NCI-H446 (cell line): ENCODE results near the gene DPP6.
"Not testable (repeated sequence)": the region's sequence is repeated elsewhere in the genome, so short reads cannot be mapped to it uniquely, and the experiment has no call there.

Experiments used
- DNase-seq, 2 experiments: peaks; one replicate each; lab custom pipeline; 2025; lab: John Stamatoyannopoulos, UW

The DPP6 gene

DNA sequence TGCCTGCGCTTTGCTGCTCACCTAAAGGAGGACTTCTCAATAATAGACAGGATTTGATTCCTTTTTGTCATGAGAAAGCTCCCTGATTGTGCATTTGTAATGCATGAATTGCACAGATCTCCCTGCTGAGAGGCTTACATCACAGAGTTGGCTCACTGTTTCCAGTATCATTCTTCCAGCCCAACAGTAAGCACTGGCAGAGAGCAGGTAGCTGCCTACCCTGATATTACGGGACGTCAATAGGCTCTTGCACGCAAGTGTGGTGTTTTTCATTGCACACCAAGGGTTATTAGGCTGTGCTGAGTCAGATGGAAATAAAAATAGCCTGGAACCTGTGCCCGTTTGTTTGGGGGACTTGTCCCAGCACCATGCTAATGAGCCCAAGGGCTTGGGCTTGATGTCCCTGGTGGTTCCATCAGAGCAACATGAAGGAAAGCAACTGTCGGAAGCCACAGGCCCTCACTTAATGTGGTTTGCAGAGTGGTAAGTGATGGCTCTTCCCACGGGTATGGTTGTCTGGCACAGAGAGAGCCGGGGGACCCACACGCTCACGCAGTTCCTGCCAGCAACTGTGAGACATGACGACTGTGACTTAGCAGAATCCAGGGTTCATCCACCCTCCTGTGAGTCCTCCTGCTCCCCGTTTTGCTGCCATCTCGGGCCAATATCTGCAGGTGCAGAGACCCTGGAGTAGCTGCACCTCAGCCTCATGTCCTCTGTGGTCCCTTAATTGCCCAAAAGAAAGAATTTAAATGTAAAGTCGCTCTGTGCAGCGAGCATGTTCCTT, 20.4 kb downstream of the DPP6 start:
- not testable (repeated sequence) for DNase-seq

DNA sequence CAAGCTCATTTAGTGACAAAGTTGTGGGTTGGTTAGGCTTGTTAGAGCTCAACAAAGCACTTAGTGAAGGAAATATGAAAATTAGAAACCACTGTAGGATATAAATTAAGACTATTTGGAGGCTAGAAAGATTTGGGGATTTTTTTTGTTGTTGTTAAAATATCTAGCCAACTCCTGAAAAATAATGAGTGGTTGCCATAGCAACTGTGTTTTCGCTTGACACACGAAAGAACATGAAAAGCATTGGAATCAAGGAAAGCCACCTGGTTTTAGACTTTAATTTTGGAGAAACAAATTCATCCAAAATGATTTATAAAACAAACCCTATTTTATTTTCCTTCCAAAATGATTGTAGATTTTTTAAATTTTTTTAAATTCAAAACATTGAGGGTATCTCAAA, 26.3 kb downstream of the DPP6 start:
- not testable (repeated sequence) for DNase-seq

DNA sequence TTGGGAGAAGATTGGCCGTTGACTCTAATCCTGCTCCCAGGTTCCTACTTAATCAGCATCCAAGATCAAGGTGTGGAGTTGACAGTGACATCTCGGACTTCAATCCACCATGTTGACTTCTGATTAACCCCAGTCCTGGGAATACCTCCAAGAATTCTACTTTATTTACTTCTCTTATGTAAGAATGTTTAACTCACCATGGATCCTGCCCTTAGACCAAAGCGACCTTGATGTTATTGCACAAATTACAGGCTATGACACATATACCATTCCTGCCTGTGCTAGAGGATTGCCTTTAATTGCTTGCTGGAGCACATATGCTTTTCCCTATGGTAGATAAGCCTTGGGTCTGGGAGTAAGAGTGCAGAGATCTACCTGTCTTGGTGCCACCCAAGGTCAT, 28.1 kb downstream of the DPP6 start:
- not testable (repeated sequence) for DNase-seq

DNA sequence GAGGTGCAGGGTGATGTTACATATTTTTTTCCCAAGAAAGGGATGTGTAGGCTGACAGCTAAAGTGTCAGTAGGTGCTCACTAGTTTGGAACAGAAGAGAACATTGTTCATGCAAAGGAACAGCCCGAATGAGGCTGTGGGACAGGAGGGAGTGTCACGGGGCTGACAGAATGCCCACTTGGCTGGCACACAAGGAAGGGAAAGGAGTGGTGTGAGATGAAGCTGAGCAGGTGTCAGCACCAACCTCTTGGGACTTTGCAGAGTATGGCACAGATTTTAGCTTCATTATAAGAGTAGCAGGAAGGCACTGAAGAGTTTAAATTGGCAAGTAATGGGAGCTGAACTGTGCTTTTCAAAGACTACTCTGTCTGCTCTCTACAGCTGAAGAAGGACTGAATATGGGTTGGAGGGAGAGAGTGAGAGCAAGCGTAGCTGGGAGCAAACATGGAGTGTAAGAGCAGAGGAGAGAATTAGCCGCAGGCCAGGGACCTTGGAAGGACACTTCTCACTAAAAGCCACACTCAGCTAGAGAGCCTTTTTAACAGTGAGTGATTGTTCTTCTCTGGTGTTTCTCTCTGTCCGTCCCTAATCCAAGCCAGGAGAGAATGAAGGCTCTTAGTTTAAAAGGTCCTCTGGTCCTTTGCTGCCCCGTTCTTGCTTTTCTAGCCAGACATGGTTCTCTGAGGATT, 35.0 kb downstream of the DPP6 start:
- not testable (repeated sequence) for DNase-seq

DNA sequence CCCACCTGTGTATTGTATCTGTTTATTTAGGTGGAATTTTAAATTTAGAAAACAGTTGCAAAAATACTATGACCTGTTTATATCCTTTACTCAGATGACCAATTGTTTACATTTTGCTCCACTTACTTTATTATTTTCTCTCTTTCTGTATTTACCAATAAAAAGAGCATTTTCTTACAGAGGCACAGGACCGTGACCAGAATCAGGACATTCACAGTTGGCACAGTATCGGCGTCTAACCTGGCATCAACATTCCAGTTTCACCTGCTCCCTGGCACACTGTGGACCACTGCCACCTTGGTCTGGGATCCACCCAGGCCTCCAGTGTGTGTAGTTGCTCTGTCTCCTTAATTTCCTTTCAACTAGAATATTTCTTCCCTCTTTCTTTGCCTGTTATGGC, 39.9 kb downstream of the DPP6 start:
- DNase-seq: not testable (repeated sequence)

DNA sequence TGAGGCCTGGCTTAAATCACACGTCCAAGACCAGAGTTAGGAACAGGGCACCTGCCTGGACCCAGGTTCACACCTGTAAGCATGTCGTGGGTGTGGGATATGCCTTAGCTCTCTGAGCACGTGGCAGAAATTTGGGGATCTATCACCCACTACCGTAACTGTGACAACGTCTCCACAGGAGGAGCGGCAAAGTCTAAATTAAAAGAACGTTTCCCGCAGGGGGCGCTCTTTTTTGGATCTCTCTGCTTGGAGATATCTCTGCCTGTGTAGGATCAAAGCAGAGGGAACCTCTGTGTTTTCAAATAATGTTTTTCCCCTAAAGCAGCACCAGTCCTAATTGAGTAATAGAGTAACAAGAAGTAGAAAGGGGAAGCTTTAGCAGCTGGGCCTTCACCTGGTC, 43.0 kb downstream of the DPP6 start:
- not testable (repeated sequence) for DNase-seq

DNA sequence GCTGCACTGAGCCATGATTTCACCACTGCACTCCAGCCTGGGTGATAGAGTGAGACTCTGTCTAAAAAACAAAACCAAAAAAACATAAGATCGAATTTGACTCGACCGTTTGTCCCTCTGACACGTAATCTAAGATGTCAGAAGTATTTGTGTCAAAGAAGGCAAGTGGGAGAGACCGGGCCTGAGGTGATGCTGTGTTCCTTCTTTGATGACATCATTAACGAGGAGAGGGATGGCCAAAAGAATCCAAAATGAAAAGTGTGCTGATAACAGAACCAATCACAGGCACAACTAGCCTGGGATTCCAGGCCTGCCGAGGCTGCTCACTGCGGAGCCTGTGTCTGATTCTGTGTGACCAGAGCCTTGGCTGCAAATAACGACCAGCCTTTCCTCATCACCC, 52.9 kb downstream of the DPP6 start:
- DNase-seq: not testable (repeated sequence)

DNA sequence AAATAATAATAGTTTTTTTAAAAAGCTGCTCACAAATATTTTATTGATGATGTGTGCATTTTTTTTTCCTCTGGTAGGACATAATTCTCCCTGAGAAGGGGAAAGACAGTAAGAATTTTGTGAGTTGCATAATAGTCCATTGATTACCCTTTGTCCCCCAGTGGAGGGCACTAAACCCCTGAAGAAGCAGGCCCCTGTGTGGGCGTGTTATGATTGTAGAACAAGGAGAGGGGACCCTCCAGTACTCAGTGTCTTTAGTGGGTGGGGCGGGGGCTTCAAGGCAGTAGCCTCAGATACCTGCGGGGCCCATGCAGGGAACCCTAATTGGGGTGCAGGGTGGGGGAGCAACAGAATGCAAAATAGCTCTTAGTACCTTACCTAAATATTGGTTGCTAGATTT, 57.4 kb downstream of the DPP6 start:
- not testable (repeated sequence) for DNase-seq

DNA sequence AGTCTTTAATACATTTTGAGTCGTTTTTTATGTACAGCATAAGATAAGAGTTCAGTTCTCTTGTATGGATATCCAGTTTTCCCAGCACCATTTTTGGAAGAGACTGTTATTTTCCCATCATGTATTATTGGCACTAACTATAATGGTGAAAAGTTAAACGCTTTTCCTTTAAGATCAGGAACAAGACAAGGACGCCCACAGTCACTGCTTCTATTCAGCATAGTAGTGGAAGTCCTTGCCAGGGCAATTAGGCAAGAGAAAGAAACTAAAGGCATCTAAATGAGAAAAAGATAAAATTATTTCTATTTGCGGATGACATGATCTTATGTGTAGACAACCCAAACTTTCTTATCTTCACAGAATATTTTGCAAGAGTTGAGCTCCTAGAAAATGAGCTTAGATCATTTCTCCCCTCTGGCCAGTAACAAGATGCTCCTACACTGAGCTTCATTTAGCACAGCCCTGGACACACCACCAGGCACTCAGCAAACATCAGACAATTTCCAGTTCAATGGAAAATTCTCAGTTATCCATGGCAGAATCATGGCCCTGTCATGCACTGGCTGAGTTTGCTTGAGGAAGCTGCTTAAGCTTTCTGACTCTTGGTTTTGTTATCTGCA, 61.6 kb downstream of the DPP6 start:
- DNase-seq: not testable (repeated sequence)

DNA sequence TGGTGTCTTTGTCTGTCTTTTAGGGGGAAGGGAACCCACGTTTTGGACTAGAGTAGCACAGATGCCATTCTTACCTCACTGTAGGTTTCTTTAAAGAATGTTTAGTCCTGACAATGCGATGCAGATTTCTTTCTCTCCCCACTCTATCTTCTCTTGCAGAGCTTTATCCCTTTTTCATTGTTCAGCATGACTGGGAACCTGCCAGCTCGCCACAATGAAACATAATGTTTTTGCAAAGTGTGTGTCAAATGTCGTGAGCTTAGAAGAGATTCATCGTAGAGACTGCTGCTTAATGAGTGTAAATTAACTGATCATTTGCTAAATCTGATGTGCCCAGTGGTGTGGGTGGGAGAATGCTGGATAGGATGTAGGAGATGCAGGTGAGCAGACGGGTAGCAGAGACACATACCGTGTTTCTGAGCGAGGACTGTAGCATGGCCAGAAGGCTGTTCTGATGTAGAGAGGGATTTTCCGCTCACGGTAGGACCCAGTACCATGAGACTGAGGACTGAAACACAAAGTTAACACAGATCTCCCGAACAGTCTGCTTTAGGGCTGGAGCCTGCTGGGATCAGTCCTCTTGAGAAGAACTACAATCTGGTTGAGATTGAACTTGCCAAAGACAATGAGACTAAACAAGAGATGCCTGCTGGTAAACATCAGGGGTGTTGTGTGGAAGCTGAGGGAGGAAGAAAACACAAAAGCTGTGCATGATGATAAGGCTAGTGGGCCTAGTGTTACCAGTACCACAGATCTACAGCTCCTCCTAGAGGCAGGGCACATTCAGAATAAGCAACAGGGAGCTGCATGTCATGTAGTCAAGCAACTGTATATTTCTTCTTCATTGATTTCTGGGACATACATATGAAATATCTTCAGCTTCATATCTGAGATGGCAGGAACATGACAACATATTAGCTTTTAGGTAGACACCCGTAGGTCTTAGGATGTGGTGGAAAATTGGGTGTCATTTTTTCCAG, 65.5 kb downstream of the DPP6 start:
- not testable (repeated sequence) for DNase-seq

DNA sequence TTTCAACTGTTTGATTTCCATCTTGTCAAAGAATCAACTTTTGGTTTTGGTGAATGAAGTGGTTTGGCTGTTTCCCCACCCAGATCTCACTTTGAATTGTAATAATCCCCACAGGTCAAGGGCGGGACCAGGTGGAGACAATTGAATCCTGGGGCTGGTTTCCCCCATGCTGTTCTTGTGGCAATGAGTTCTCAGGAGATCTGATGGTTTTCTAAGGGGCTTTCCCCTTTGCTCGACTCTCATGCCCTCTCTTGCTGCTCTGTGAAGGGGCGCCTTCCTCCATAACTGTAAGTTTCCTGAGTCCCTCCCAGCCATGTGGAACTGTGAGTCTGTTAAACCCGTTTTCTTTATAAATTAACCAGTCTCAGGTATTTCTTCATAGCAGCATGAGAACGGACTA, 68.6 kb downstream of the DPP6 start:
- DNase-seq: not testable (repeated sequence)

DNA sequence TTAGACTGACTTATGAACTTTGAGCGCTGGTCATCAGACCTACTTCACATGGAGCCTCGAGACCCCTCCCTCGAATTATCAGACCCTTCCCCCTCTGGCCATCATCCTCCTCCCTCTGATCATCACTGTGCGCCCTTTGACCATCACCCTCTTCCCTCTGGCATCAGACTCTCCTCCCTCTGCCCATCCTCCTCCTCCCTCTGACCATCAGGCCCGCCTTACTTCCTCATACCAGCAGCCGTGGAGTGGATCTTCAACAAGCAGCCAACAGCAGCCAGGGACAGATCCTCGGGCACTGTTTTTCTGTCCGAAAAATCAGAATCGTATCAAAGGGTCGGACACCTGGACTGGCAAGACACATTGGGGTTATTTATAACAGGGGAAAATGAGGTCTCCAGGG, 70.5 kb downstream of the DPP6 start:
- DNase-seq: not testable (repeated sequence)

DNA sequence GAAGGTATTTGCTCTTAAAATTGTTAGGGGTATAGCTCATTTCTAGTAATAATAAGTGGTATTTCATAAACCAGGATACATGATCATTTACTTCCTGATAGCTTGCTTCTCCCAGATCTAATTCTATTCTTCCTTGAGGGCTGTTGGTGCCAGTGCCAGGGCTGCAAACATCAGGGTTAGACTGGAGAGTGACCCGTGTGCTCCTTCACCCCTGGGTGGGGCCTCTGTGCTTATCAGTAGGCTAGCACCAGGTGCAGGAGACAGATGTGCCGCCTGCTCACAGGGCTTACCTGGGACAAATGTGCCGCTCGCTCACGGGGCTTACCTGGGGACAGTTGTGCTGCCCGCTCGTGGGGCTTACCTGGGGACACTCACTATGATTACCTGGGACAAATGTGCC, 71.2 kb downstream of the DPP6 start:
- DNase-seq: not testable (repeated sequence)

DNA sequence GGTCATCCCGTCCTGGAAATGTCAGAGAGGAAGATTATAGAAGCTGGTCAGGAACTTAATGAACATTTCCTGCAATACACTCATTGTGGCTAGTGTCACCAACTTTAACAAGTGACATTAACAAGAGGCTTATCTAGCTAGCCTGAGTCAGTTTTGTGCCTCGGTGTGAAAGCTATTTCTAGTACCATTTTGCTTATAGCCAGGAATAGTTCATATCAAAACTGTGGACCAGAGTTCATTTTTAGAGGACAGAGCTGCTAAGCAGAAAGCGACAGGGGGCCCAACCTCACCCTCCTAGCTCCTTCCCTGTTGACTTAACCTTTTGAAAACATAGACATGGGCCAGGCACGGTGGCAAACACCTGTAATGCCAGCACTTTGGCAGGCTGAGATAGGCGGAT, 76.9 kb downstream of the DPP6 start:
- not testable (repeated sequence) for DNase-seq

DNA sequence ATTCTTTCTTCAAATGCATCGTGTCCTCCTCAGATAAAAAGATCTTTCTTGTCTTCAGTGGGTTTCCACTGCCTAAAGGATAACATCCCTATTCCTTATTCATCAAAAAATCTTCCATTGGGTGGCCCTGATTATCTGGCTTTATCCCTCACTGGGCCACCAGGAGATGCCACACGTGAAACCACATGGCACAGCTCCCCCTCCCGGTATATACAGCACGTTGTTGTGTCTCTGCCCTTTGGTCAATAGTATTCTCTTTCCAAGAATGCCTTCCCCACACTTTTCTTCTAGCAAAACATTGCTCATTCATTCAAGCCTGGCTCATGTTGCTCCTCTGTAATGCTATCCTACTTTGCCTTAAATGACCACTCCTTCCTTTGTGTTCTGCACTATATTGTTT, 80.4 kb downstream of the DPP6 start:
- not testable (repeated sequence) for DNase-seq

DNA sequence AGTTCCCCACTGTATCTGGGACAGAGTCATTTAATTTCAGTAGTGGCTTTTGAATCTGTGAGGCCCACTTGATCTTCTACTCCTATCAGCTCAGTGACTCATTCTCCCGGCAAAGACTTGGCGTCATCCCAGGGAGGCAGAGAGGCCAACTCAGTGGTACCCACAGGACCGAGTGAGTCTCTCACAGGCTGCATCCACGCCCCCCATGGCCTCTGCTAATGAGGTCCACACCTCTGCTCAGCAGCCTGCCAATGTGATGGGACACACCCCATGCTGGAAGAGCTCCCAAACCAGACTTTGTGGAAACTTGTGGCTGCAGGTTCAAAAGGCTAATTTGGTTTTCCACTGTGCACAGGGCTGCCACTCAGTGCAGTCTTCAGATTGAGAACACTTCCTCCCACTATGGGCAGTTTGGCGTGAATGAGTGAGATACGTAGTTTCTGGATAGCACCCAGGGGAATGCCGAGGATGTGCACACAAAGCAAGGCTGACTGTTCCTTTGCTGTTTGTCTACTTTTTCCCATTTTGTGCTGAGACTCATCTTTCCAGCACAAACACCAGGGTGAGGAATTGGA, 81.6 kb downstream of the DPP6 start:
- not testable (repeated sequence) for DNase-seq

DNA sequence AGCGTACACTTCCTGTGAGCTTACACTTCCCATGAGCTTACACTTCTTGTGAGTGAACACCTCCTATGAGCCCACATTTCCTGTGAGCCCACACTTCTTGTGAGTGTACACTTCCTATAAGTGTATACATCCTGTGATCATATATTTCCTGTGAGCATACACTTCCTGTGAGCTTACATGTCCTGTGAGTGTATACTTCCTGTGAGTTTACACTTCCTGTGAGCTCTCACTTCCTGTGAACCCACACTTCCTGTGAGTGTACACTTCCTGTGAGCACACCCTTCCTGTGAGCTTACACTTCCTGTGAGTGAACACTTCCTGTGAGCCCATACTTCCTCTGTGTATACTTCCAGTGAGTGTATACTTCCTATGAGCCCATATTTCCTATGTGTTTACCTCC, 82.5 kb downstream of the DPP6 start:
- DNase-seq: not testable (repeated sequence)

DNA sequence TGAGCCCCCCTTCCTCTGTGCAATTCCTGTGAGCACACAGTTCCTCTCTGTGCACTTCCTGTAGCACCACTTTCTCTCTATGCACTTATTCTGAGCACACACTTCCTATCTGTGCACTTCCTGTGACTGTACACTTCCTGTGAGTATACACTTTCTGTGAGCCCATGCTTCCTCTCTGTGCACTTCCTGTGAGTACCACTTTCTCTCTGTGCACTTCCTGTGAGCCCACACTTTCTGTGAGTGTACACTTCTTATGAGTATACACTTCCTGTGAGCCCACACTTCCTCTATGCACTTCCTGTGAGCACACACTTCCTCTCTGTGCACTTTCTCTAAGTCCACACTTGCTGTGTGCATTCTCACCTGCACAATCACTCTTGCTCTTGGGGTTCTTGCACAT, 83.4 kb downstream of the DPP6 start:
- not testable (repeated sequence) for DNase-seq

DNA sequence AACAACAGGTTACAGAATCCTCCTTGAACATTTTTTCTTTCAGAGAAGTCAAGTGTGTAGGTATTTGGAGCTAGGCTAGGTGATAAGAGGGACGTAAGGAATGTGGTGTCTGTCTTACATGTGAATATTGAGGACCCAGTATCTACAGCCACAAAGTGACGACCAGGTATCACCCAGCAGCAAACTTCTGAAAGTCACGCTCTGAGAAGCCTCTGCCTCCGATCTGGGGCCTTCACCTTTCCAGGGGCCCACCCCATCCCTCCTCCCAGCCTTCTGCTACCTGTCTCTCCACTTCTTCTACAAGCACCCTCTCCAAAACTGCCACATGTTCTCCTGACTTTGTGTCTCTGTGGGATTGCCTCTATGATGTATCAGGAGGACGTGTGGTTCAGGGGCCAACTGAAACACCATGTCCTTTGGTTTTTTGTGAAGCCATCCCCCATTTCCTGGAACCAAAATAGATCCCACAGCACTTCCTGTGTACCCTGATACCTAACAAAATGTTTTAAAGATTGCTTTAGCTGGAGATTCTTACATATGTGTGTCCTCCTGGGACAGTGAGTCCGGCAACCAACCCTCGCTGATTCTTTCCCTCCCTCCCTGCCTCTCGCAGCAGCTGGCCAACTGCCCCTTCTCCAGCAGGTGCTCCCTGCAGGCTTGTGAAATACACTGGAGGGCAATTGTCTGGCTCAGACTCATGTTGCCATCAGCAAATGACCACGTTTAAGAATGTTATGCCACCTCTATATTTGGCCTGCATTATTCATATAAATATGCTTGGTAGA, 93.9 kb downstream of the DPP6 start:
- DNase-seq: not testable (repeated sequence)

DNA sequence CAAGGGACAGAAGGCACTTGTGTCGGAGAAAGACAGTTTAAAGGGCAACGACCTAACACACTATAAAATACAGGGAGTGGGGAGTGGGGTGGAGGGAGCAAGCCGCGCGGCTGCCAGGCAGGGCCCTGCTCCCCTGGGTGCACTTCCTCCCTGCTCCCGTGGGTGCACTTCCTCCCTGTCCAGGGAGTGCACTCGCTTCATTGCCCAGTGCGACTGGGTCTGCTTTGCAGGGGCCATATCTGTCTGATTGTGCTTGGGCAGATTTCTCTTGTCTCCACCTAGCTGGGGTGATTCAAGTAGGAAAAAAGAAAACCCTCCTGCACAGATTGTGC, 94.5 kb downstream of the DPP6 start:
- DNase-seq: not testable (repeated sequence)
